GM15510 (cell line): ENCODE data around the gene GSN.

Experiments
- POLR2A ChIP-seq: IDR thresholded peaks from 3 replicates; pipeline ENCODE4 v1.6.1; 2011; ENCODE audit warnings: borderline replicate concordance; ENCODE audit not compliant: insufficient read length; ENCODE audit errors: extremely low read depth

Gene GSN

DNA sequence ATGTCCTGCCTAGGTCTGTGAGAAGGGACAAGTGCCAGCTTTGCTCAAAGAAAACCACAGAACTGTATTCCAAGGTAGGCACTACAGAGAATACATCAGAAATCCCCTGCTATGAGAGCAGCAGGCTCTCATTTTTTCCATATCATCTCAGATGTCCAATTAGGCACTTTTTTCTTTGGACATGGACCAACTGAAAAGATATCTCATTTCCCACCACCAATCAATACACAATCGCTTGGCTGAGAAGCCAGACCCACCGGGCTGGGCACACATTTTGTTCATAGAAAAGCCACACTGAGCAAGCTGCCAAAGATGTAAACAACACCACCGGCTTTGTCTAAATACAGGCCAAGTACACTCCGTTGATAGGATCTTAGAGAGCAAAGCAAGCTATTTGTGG is 76.2 kb downstream of the GSN start:
- TF ChIP-seq POLR2A: no peak

DNA sequence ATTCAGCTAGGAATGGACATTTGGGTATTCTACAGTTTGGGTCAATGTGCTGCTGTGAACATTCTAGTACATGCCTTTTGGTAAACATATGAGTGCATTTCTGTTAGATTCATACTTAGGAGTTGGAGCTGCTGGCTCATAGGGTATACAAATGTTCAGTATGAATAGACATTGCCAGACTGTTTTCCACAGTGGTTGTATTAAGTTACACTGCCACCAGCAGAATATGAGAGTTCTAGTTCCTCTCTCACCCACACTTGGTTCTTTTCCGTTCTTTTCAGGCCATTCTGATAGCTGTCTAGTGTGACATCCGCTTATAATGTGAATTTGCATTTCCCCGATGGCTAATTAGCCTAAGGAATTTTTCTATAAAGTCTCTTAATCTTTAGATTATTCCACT is 77.1 kb downstream of the GSN start:
- TF ChIP-seq POLR2A: no peak

DNA sequence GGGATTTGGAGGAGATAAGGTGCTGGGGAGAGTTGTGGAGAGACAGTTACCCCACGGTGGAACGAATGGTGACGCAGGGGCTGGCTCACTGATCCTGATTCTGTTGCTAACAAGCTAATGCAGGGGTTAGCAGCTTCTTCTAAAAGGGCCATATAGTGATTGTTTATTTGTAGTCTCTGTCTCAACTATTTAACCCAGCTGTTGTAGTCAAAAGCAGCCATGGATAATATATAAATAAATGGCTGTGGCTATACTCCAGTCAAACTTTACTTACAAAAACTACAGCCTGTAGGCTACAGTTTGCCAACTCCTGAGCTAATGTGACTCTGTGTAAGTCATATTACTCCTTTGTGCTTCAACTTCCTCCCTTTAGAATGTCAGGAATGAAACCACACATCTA is 80.3 kb downstream of the GSN start:
- no peak for TF ChIP-seq POLR2A

DNA sequence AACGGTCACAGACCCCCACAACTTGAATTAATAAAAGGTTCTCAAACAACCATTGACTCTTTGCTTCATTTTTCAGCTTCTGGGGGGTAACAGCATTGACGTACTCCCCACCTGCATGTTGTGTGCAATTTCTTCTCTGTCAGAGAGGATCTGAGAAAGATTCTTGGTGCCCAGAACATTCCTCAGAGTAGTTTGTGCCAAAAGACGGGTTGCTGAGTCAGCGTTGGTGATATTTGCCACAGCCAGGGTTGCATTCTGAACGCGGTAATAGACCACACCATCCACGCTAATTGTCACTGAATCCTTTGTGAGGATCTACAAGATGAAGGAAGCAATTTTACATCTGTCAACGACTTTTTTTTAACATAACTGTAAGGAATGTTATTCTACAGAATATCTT is 81.0 kb downstream of the GSN start:
- no peak for TF ChIP-seq POLR2A

DNA sequence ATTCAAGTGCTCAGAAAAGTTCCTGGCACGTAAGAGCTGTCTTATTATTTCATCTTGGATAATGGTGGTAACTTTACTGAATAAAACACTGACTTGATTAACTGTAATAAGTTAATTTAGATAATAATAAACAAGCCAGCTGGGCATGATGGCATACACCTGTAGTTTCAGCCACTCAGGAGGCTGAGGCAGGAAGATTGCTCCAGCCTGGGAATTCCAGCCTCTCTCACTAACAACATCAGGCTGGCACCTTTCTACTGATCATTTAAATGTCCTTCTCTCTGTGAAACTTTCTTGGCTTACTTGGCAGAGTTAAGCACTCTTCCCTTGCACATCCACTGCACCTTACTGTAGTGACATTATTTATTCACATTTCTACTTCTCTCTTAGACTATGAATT is 82.1 kb downstream of the GSN start:
- no peak for TF ChIP-seq POLR2A

DNA sequence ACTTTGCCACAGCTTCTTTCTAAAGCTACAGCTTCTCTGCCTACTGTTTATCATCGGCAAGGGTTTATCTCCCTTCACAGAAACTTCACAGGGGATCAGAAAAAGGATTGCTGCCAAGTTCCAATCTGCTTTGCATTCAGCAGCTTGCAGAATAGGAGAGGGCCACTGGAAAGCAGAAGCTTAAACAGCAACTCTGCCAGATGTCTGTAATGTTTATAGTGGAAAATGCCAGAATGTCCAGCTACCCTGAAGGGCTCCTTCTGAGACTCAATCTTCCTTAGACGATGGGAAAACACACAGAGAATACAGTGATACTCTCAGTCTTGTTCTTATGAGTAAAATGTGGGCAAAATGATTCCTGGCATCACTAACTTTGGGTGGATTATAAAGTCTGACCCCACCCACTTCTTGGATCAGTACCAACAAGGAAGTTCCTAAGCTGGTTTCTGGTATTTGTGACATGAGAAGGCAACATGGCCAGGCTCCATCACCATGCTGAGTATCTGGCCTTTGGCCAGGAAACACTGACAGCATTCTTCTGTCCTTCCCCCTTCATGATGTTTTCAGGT is 83.1 kb downstream of the GSN start:
- no peak for TF ChIP-seq POLR2A

DNA sequence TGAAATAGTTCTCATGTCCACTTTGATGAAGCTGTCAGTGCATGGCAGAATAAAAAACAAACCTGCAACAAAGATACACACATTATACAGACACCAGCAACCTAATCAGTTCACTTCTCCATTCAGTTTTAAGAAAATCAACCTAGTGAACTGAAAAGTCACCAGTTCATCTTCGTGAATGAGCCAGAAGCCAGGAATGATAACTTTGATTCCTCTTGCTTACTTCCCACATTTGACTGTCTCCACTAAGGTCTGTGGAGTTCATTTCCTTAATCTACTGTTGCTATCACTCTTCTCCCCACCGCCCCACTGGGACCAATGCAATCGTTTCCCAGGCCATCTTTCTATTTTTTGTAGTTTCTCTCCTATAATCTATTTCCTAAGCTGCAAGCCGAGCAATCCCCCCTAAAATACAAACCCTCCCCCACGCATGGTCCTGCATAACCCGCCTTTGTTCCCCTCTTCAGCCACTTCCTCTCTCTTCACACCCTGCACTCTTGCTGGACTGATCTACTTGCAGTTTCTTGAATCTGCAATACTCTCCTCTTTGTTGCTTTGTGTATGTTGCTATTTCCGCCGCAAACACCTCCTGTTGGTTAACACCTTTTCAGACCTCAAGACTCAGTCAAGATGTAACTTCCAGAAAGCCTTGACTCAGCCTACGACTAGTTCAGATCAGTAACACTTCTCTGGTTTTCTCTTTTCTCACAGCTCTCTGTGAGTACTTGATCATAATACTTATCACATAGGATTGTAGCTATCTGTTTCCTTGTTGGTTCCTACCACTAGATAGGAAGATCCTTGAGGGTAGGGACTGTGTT is 85.5 kb downstream of the GSN start:
- TF ChIP-seq POLR2A: no peak

DNA sequence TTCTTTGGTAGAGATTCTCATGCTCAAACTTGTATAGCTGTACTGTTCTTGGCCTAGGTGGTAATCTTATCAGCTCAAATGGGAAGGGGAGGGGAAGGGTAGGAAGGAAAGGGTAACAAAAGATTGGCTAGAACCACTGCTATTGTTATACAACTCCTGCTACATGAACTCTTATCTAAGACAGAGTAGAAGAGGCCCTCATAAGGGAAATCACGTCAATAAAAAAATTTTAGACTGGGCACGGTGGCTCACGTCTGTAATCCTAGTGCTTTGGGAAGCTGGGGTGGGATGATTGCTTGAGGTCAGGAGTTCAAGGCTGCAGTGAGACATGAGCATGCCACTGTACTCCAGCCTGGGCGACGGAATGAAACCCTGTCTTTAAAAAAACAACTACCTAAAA is 86.2 kb downstream of the GSN start:
- no peak for TF ChIP-seq POLR2A

DNA sequence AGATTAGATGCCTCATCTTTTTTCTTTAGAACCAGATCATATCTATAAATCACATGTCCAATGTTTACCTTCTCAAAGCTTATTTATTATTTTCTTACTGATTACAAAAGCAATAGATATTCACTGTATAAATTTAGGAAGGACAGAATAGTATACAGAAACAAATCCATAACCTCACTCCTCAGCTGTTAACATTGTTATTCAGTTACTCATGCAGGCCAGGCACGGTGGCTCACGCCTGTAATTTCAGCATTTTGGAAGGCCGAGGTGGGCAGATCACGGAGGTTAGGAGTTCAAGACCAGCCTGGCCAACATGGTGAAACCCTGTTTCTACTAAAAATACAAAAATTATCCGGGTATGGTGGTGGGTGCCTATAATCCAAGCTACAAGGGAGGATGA is 86.8 kb downstream of the GSN start:
- no peak for TF ChIP-seq POLR2A

DNA sequence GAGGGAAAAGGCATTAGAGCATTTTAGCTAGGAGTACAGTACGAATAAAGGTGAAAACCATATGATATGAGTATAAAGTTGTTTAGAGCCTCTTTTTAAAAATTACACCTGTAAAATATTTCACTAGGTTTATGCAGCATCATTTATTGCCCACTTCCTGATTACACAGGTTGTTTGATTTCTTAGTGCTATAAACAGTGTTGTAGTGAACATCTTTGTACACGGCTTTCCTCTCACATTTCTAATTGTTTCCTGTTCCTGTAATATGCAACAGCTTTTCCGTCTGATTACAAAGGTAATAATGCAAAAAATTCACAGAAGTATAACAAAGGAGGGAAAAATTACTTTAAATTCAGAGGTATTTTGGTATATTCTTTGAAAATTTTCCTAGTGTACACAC is 89.0 kb downstream of the GSN start:
- no peak for TF ChIP-seq POLR2A

DNA sequence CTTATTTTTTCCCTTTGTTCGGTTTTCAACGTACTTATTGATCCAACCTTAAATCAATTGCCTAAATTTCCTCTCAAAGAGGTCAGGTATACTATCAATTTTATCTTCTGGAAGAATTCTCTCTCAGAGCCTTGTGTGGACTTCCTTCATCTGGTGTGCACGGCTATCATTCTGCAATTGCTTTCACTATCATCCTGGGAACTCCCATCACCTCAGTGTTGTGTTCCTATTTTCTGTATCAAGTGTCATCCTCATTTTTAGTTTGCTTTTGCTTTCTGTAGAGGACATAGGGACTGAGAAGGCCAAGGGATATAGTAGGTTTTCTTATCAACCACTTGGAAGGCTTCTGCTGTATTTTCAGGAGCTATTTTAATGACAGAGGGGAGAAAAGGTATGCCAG is 90.8 kb downstream of the GSN start:
- TF ChIP-seq POLR2A: no peak

DNA sequence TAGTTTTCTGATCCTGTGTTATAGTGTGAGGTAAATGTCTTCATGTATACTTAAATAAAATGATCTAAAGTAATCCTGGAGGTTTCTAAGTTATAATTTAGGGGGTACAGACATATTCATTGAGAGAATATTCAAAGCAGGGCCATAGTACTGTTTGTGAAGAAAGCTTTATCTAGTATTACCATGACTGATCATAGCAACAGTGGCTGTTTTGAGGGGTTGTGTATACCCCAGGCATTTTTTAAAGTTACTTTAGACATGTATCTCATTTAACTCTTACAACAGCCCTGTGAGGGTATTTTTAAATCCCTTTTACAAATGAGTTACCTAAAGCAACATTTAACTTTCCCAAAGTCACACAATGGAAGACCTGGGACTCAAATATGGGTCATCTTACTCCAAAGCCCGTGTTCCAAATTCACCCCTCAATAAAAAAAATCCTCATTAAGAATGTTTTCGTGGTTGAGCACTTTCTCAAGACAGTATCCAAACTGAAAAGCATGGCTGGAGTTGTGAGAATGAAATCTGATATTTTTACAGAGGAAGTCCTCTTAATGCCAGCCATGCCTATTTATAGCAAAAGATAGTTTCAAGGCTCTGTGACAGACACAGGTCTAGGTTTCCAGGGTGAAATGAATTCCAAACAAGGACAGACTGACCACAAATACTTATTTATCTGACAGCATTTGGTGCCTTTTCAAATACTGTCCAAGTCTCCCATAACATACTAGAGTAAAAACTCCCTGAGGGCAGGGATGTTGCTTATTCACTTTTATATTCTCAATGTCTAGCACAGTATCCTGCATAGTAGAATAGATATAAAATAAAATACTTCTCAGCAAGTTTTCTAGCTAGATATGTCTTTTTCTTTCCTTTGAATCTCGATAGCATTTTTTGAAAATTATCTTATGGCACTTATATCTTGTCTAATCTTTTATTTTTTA is 91.7 kb downstream of the GSN start:
- no peak for TF ChIP-seq POLR2A

DNA sequence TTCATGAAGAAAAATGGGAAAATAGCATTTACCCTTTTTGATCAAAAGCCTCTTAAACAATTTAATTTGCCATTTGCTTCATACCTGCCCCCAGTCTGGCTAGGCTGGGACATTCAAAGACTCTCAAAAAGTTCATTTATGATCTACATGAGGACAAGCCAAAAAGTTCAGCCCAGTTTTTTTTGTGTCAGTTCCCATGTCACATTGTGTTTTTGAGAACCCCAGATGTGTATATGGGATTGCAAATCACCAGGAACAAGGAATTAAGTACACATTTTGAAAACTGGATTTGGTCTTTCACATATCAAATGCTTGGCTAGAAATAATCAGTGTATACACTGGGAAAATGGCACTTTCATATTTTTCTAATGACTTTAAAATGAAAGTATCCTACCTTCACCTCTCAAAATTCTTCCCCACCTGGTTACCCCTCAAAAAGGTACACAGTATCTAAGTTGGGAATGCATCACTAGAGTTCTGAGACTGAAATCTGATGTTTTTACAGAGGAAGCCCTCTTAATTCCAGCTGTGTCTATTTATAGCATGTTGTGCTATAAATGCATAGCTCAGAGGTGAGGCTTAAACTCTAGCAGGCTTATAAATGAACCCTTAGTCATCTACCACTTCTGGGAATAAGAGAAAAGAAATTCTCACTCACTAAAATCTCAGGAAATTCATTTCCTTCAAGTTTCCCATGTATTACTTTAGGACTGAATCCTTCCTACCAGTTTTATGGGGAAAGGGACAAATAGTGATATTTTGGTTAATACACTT is 92.8 kb downstream of the GSN start:
- no peak for TF ChIP-seq POLR2A

DNA sequence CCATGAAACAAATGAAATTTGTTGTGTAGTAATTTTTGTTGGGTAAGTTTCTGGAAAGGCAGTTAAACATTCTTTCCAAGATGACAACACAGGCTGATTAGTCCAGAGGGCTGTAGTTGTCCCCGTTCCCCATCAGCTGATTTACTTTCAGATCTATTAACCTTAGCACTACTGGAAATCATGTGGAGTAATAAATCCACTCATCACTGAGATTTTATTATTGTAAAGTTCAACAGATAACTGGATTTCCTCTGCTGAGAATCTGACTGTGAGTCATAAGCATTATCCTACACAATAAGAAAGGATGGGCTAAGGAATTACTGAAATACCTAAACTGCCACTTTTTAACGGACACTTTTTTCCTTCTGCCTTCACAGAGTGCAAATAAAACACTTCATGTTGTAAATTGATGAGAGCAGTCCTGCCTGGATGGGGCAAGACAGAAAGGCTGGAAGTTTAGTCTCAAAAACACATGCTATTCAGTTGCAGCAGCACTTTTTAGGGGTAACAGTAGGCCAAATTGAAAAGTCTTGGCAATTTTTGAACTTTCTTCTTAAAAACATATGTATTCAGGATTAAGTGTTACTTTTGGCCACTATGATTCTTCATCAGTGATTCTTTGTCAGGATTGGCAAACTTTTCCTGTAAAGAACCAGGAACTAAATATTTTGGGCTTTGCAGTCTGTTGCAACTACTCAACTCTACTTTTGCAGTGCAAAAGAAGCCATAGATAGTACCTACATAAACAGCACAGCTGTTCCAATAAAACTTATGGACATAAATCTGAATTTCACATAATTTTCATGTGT is 95.1 kb downstream of the GSN start:
- no peak for TF ChIP-seq POLR2A
